Activated naive CD8-positive, alpha-beta T cell treated with anti-CD3 and anti-CD28 coated beads, Interleukin-2, amount 10 ng/mL, durations not matched to agents 7 days and 5 days (primary cell): Measurements from ENCODE around the gene BRCA2. TPM values are rescaled to one million over a fixed set of nuclear protein-coding genes. Genes with fewer than 3 reads are reported as not detected.
A peak's percentile ranks its signal among the peaks of the same experiment; 100 is the strongest.

Source experiments
- ATAC-seq: fragments of 150-1000 bp; cut with Tn5 transposase; one replicate; pipeline ENCODE4 v1.10.0; 2021; ENCODE audit warnings: low read depth, moderate library complexity
- POLR2A ChIA-PET: fragments of 350-600 bp; sonication (Branson Sonifier 250); formaldehyde crosslinking; loops from one replicate; lab custom pipeline; 2021; ENCODE audit warnings: antibody characterized with exemption; lab: Charles Lee
- DNase-seq: peaks from one replicate; pipeline ENCODE4 v3.0.0; 2021
- H3K27ac Mint-ChIP-seq: one replicate; pipeline ENCODE4 v1.8.0; 2022; ENCODE audit warnings: mild to moderate bottlenecking, mixed read lengths
- H3K27me3 Mint-ChIP-seq: one replicate; pipeline ENCODE4 v1.8.0; 2022; ENCODE audit warnings: mild to moderate bottlenecking, moderate library complexity, mixed read lengths
- H3K36me3 Mint-ChIP-seq: one replicate; pipeline ENCODE4 v1.8.0; 2021; ENCODE audit warnings: mild to moderate bottlenecking, mixed read lengths
- H3K4me1 Mint-ChIP-seq: one replicate; pipeline ENCODE4 v1.8.0; 2021; ENCODE audit warnings: mixed read lengths
- H3K4me3 Mint-ChIP-seq: one replicate; pipeline ENCODE4 v1.8.0; 2022; ENCODE audit warnings: mild to moderate bottlenecking, moderate library complexity, mixed read lengths
- H3K9me3 Mint-ChIP-seq: one replicate; pipeline ENCODE4 v1.8.0; 2021; ENCODE audit warnings: mixed read lengths
- total RNA-seq, 2 experiments: library from RNA; stranded (reverse); gene quantifications; one replicate each; pipeline ENCODE4 v1.2.3, GENCODE V29; 2021

The BRCA2 gene
- total RNA-seq, 2 experiments from 2014 or later = 25.2 to 26.7 TPM

GRCh38 chr13:32381539-32381938, 66.2 kb downstream of the BRCA2 start:
- POLR2A ChIA-PET = interaction anchor here (1.0 kb wide), 1 partner anchor 205 kb away, joined by 3 read pairs; the partner anchor contains the start of gene PDS5B

GRCh38 chr13:32383836-32384618, 68.7 kb downstream of the BRCA2 start:
- peaks cover 14% of the 10 kb centered on the region for H3K36me3 Mint-ChIP-seq
- no peak overlapping the region for H3K27ac Mint-ChIP-seq
- DNase-seq (no peak), ATAC-seq (no peak)
- no peaks in the 10 kb centered on the region for H3K27me3 Mint-ChIP-seq
- no peak overlapping the region for H3K4me3 Mint-ChIP-seq
- POLR2A ChIA-PET = interaction anchor here (1.6 kb wide), 1 partner anchor 155 kb away, joined by 4 read pairs; the partner anchor contains the start of gene N4BP2L2
- H3K4me1 Mint-ChIP-seq = peaks cover 5% of the 10 kb centered on the region
- no peaks in the 10 kb centered on the region for H3K9me3 Mint-ChIP-seq

More at GRCh38 chr13:32381539-32381938, 66.2 kb downstream of the BRCA2 start:
- ATAC-seq (peak; percentile 72), DNase-seq (no peak)
- peaks cover 2% of the 10 kb centered on the region for H3K4me1 Mint-ChIP-seq
- no peak overlapping the region for H3K27ac Mint-ChIP-seq
- H3K36me3 Mint-ChIP-seq = peaks cover 7% of the 10 kb centered on the region
- H3K9me3 Mint-ChIP-seq = no peaks in the 10 kb centered on the region
- no peaks in the 10 kb centered on the region for H3K27me3 Mint-ChIP-seq
- no peak overlapping the region for H3K4me3 Mint-ChIP-seq

GRCh38 chr13:32384702-32385101, 69.4 kb downstream of the BRCA2 start:
- no peak for ATAC-seq
- Mint-ChIP-seq H3K9me3 (no peaks in the 10 kb centered on the region), H3K4me1 (peaks cover 10% of the 10 kb centered on the region), H3K4me3 (no peak overlapping the region), H3K27ac (no peak overlapping the region), H3K36me3 (peaks cover 11% of the 10 kb centered on the region), H3K27me3 (no peaks in the 10 kb centered on the region)
- no peak for DNase-seq
- POLR2A ChIA-PET = no interaction called here

DNA sequence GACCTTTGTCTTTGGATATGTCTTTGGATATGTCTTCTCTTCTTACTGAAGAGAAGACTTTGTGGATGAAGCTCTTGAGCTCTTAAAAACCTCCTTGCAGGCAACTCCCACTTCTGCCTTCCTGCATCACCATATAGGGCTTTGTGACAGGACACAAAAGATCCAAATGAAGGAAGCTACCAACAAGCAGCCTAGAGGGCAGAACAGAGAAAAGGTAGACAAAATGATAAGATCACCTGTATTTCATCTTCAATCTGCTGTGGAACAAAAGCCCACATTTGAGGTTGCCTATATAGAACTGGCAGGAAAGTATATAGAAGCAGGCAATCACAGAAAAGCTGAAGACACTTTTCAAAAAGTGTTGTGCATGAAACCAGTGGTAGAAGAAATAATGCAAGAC, 70.1 kb downstream of the BRCA2 start:
- Mint-ChIP-seq H3K27me3 (no peaks in the 10 kb centered on the region), H3K36me3 (peaks cover 11% of the 10 kb centered on the region), H3K27ac (no peak overlapping the region), H3K9me3 (no peaks in the 10 kb centered on the region), H3K4me1 (peaks cover 15% of the 10 kb centered on the region), H3K4me3 (no peak overlapping the region)
- POLR2A ChIA-PET = no interaction called here
- DNase-seq (no peak), ATAC-seq (no peak)

DNA sequence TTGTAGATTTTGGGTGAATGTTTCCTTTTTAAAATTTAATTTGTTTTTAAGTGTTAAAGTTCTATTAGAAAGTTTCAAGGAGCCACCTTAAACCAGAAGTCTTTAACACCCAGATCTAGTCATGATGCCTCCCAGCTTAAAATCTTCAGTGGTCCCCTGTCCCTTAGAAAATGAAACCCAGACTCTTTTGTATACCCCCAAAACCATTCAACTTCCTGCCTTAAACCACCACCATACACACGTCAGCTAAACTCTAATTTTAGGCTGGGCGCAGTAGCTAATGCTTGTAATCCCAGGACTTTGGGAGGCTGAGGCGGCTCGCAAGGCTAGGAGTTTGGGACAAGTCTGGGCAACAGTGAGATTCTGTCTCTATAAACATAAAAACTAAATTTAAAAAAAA, 74.7 kb downstream of the BRCA2 start:
- peak; percentile 90 for ATAC-seq
- H3K27ac Mint-ChIP-seq = peak overlapping the region; percentile 85
- no peaks in the 10 kb centered on the region for H3K27me3 Mint-ChIP-seq
- peak overlapping the region; percentile 71 for H3K4me3 Mint-ChIP-seq
- POLR2A ChIA-PET = interaction anchor here (0.7 to 3.3 kb wide), 5 partner anchors 11 to 149 kb away, joined by 3 to 25 read pairs (median 4); partner anchors contain the start of genes BRCA2, N4BP2L1 and ZAR1L
- DNase-seq = peak; percentile 36
- H3K4me1 Mint-ChIP-seq = peaks cover 29% of the 10 kb centered on the region
- H3K9me3 Mint-ChIP-seq = no peaks in the 10 kb centered on the region
- peaks cover 28% of the 10 kb centered on the region for H3K36me3 Mint-ChIP-seq

DNA sequence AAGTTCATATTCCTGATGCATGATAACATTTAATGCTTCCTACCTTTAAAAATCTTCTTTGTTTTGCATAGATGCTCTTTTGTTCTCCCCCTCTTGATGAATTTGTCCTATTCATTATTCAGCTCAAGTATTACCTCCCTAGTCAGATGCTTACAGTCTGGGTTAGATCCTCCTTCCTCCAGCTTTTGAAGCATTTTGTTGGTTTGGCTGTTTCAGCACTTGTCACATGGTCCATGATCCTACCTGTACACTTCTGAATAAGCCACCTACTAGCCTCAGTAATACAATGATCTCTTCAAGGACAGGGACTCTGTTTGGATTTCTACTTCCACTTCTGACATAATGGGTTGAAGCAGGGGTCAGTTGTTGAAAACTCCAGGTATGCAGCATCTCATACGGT, 75.2 kb downstream of the BRCA2 start:
- Mint-ChIP-seq H3K4me3 (peak overlapping the region; percentile 75), H3K4me1 (peaks cover 27% of the 10 kb centered on the region), H3K9me3 (no peaks in the 10 kb centered on the region), H3K27me3 (no peaks in the 10 kb centered on the region), H3K27ac (peak overlapping the region; percentile 88), H3K36me3 (peaks cover 28% of the 10 kb centered on the region)
- peak; percentile 60 for ATAC-seq
- POLR2A ChIA-PET = interaction anchor here (0.9 to 3.3 kb wide), 4 partner anchors 11 to 75 kb away, joined by 3 to 25 read pairs (median 6); partner anchors contain the start of genes BRCA2, N4BP2L1 and ZAR1L
- DNase-seq = no peak

DNA sequence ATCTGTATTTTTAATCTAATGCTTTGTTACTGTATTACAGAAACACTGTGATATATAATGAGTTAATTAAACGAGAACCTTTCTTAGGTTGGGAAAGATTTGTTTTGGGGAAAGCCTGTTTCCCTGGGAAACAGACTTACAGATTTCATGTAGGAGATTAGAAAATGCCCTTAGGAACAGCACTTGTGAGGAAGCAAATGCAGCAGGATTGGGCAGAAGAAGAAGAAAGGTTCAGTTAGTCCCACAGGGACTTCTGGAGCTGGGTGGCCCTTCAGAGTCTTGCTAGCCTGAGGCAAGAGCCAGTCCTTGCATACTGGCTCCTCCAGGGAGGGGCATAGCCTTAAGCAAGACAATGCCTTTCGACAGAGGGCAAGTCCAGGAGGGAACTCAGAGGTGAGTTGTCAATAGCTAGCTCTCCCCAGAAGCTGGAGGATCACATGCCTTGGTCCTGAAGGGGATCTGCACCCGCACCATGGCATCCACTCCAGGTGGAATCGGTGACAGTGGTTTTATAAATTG, 75.9 kb downstream of the BRCA2 start:
- Mint-ChIP-seq H3K4me3 (no peak overlapping the region), H3K27me3 (no peaks in the 10 kb centered on the region), H3K27ac (peak overlapping the region; percentile 88)

DNA sequence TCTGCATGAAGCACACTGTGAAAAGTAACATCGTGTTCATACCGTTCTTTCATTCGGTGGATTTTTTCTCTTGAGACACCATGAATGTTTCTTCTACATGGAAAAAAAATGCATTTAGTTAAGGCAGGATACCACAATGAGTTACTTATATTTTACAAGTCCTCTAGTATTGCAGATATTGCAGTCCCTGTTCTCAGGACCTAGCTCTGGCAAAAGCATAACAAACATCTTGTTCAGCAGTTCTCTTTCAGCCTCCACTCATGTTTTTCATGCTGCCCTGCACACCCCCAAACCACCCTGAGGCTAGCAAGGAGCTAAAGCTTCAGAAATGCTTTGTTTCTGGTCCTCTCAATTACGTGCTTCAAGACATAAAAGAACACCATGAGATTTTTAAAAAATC, 87.8 kb downstream of the BRCA2 start:
- Mint-ChIP-seq H3K27ac (no peak overlapping the region), H3K36me3 (peaks cover 43% of the 10 kb centered on the region), H3K4me3 (no peak overlapping the region), H3K4me1 (peaks cover 2% of the 10 kb centered on the region), H3K27me3 (no peaks in the 10 kb centered on the region), H3K9me3 (no peaks in the 10 kb centered on the region)
- no peak for ATAC-seq
- DNase-seq = no peak
- POLR2A ChIA-PET = no interaction called here

More for the DNA sequence above, 75.9 kb downstream of the BRCA2 start:
- H3K36me3 Mint-ChIP-seq = peaks cover 29% of the 10 kb centered on the region
- peaks cover 27% of the 10 kb centered on the region for H3K4me1 Mint-ChIP-seq
- no peak for ATAC-seq
- no peaks in the 10 kb centered on the region for H3K9me3 Mint-ChIP-seq
- POLR2A ChIA-PET = interaction anchor here (1.3 to 3.3 kb wide), 3 partner anchors 10 to 76 kb away, joined by 3 to 25 read pairs (median 8); partner anchors contain the start of genes BRCA2, N4BP2L1 and ZAR1L
- no peak for DNase-seq

DNA sequence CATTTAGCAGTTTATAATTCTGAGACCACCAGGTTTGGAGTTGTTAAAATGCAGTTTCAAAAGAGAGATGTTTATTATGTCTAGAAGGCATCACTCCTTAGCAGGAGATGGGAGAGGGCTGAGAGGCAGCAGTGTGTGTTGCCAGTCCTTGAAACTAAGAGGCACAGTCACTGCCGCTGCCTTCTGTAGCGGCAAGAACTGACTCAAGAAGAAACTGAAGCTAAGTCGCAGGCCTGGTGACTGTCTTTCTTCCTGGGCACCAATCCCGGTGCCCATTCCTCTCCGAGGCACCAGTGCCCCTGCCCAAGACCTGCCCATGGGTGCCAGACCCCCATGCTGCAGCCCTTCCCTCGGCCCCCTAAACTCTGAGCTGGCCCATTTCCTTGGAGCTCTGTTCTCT, 92.5 kb downstream of the BRCA2 start:
- Mint-ChIP-seq H3K4me3 (no peak overlapping the region), H3K9me3 (no peaks in the 10 kb centered on the region), H3K36me3 (peaks cover 42% of the 10 kb centered on the region)

GRCh38 chr13:32408296-32409000, 93.1 kb downstream of the BRCA2 start:
- Mint-ChIP-seq H3K27me3 (no peaks in the 10 kb centered on the region), H3K4me3 (no peak overlapping the region), H3K9me3 (no peaks in the 10 kb centered on the region), H3K27ac (no peak overlapping the region), H3K36me3 (peaks cover 39% of the 10 kb centered on the region), H3K4me1 (peaks cover 19% of the 10 kb centered on the region)
- POLR2A ChIA-PET = interaction anchor here (1.0 kb wide), 1 partner anchor 93 kb away, joined by 3 read pairs; the partner anchor contains the start of genes BRCA2 and ZAR1L
- DNase-seq (no peak), ATAC-seq (no peak)

More for the DNA sequence above, 92.5 kb downstream of the BRCA2 start:
- POLR2A ChIA-PET = interaction anchor here (1.0 kb wide), 1 partner anchor 93 kb away, joined by 3 read pairs; the partner anchor contains the start of genes BRCA2 and ZAR1L
- DNase-seq (no peak), ATAC-seq (no peak)
- H3K4me1 Mint-ChIP-seq = peaks cover 19% of the 10 kb centered on the region
- no peaks in the 10 kb centered on the region for H3K27me3 Mint-ChIP-seq
- H3K27ac Mint-ChIP-seq = no peak overlapping the region

DNA sequence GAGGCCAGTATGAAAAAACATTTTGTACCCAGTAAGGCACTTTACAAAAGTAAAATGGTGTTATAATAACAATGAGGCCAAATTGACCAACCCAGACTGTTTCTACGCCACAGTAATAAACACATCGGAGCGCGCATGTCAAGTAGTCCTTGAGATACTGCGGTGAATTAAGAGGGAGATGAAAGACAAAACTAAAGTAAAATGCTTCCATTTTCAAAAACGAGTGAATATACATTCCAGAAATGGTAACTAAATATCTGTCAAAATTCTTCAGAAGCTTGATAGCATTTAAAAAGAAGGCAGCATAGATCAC, 93.6 kb downstream of the BRCA2 start:
- Mint-ChIP-seq H3K36me3 (peaks cover 39% of the 10 kb centered on the region), H3K27ac (no peak overlapping the region), H3K4me3 (no peak overlapping the region), H3K27me3 (no peaks in the 10 kb centered on the region), H3K4me1 (peaks cover 19% of the 10 kb centered on the region), H3K9me3 (no peaks in the 10 kb centered on the region)
- POLR2A ChIA-PET = interaction anchor here (1.0 kb wide), 1 partner anchor 94 kb away, joined by 3 read pairs; the partner anchor contains the start of genes BRCA2 and ZAR1L
- ATAC-seq (no peak), DNase-seq (no peak)

GRCh38 chr13:32409561-32410421, 94.5 kb downstream of the BRCA2 start:
- no peak overlapping the region for H3K4me3 Mint-ChIP-seq
- POLR2A ChIA-PET = no interaction called here

More at GRCh38 chr13:32409561-32410421, 94.5 kb downstream of the BRCA2 start:
- ATAC-seq = no peak
- no peaks in the 10 kb centered on the region for H3K27me3 Mint-ChIP-seq
- H3K36me3 Mint-ChIP-seq = peaks cover 35% of the 10 kb centered on the region
- DNase-seq = no peak
- H3K27ac Mint-ChIP-seq = no peak overlapping the region
- H3K9me3 Mint-ChIP-seq = no peaks in the 10 kb centered on the region
- H3K4me1 Mint-ChIP-seq = peaks cover 19% of the 10 kb centered on the region
